Activated T-cell treated with anti-CD3 and anti-CD28 coated beads, Interleukin-2, amount 50 U/mL, for 4 hours (primary cell): Measurements from ENCODE around the gene PISD. TPM values are rescaled to one million over a fixed set of nuclear protein-coding genes. Genes with fewer than 3 reads are reported as not detected.
A peak's percentile ranks its signal among the peaks of the same experiment; 100 is the strongest.

Experiments
- ATAC-seq, 2 donors: fragments of 200-7000 bp; cut with Tn5 transposase; one replicate each; pipeline ENCODE4 v1.10.0; 2021
- DNase-seq: peaks from one replicate; pipeline ENCODE4 v3.0.0-alpha.2; 2020
- H3K27me3 Mint-ChIP-seq: one replicate; pipeline ENCODE4 v1.8.0; 2021; ENCODE audit warnings: low read depth, mixed read lengths
- H3K36me3 Mint-ChIP-seq: one replicate; pipeline ENCODE4 v1.8.0; 2022; ENCODE audit warnings: mixed read lengths; ENCODE audit not compliant: insufficient read depth
- H3K4me1 Mint-ChIP-seq: one replicate; pipeline ENCODE4 v1.8.0; 2021; ENCODE audit warnings: low read depth, mixed read lengths
- H3K4me3 Mint-ChIP-seq: one replicate; pipeline ENCODE4 v1.8.0; 2021; ENCODE audit warnings: mild to moderate bottlenecking, moderate library complexity, mixed read lengths
- H3K9me3 Mint-ChIP-seq: one replicate; pipeline ENCODE4 v1.8.0; 2021; ENCODE audit warnings: mixed read lengths
- total RNA-seq, 3 donors: library from RNA; stranded (reverse); gene quantifications; one replicate each; pipeline ENCODE4 v1.2.1, GENCODE V29; 2021

The PISD gene
- total RNA-seq, 3 donors from 2014 or later = 80.0 to 101 (median 81.2) TPM

GRCh38 chr22:31625257-31625640 is 36.8 kb downstream of the PISD start:
- no peak overlapping the region for H3K4me3 Mint-ChIP-seq
- H3K27me3 Mint-ChIP-seq = no peaks in the 10 kb centered on the region
- peaks cover 45% of the 10 kb centered on the region for H3K4me1 Mint-ChIP-seq
- DNase-seq (no peak), ATAC-seq (no peak)
- H3K36me3 Mint-ChIP-seq = no peaks in the 10 kb centered on the region
- no peaks in the 10 kb centered on the region for H3K9me3 Mint-ChIP-seq

GRCh38 chr22:31623592-31624304 is 38.3 kb downstream of the PISD start:
- no peak for ATAC-seq
- Mint-ChIP-seq H3K9me3 (no peaks in the 10 kb centered on the region), H3K36me3 (peaks cover 9% of the 10 kb centered on the region), H3K4me1 (peaks cover 36% of the 10 kb centered on the region), H3K27me3 (no peaks in the 10 kb centered on the region), H3K4me3 (no peak overlapping the region)
- DNase-seq = no peak

- Mint-ChIP-seq H3K27me3 (no peaks in the 10 kb centered on the region), H3K36me3 (peaks cover 9% of the 10 kb centered on the region), H3K4me1 (peaks cover 29% of the 10 kb centered on the region), H3K9me3 (no peaks in the 10 kb centered on the region), H3K4me3 (no peak overlapping the region)
- DNase-seq = no peak
- no peak for ATAC-seq
These were observed 39.0 kb downstream of the PISD start for GRCh38 chr22:31622980-31623379.

GRCh38 chr22:31621507-31622124 is 40.4 kb downstream of the PISD start:
- no peaks in the 10 kb centered on the region for H3K9me3 Mint-ChIP-seq
- ATAC-seq = no peak
- H3K4me1 Mint-ChIP-seq = peaks cover 17% of the 10 kb centered on the region
- no peak for DNase-seq
- peaks cover 9% of the 10 kb centered on the region for H3K36me3 Mint-ChIP-seq
- no peak overlapping the region for H3K4me3 Mint-ChIP-seq
- no peaks in the 10 kb centered on the region for H3K27me3 Mint-ChIP-seq

GRCh38 chr22:31620756-31621480 is 41.1 kb downstream of the PISD start:
- no peaks in the 10 kb centered on the region for H3K9me3 Mint-ChIP-seq
- ATAC-seq (no peak), DNase-seq (no peak)
- peaks cover 9% of the 10 kb centered on the region for H3K36me3 Mint-ChIP-seq
- H3K4me1 Mint-ChIP-seq = peaks cover 15% of the 10 kb centered on the region
- no peaks in the 10 kb centered on the region for H3K27me3 Mint-ChIP-seq
- H3K4me3 Mint-ChIP-seq = no peak overlapping the region

DNA sequence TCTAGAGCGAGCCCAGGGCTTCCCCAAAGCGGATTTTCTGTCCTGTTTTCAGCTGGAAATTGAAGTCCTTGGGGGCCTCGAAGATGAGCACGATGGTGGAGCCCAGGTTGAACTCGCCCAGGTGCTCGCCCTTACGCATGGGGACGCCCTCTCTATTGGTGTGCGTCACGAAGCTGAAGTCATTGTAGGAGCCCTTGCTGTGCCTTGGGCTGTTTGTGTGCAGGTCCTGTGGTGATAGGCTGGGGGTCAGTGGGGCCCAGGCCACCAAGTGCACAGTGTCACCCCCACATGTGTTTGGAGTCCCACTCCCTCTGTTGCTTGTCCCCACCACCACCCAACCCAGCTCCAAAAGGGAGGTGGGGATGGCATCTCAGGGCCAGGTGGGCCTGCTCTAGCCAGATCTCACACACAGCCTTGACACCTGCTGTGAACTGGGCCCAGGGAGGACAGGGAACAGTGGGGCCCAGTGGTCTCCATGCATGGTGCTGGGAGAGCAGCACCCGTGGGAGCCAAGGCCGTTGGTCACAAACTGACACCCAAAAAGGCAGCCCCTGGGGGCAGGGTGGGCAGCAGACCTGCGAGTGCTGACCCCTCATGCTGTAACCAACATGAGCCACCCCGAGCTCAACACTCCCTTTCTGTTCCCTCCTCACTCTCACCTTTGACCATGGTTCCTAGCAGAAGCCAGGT is 42.3 kb downstream of the PISD start:
- ATAC-seq = no peak
- no peak overlapping the region for H3K4me3 Mint-ChIP-seq
- no peaks in the 10 kb centered on the region for H3K27me3 Mint-ChIP-seq
- peaks cover 12% of the 10 kb centered on the region for H3K36me3 Mint-ChIP-seq
- H3K4me1 Mint-ChIP-seq = peaks cover 16% of the 10 kb centered on the region
- DNase-seq = no peak
- no peaks in the 10 kb centered on the region for H3K9me3 Mint-ChIP-seq

- ATAC-seq (no peak), DNase-seq (no peak)
- peaks cover 16% of the 10 kb centered on the region for H3K36me3 Mint-ChIP-seq
- no peaks in the 10 kb centered on the region for H3K9me3 Mint-ChIP-seq
- peaks cover 20% of the 10 kb centered on the region for H3K4me1 Mint-ChIP-seq
- H3K27me3 Mint-ChIP-seq = no peaks in the 10 kb centered on the region
- H3K4me3 Mint-ChIP-seq = no peak overlapping the region
These were observed 43.4 kb downstream of the PISD start for GRCh38 chr22:31618471-31619176.

DNA sequence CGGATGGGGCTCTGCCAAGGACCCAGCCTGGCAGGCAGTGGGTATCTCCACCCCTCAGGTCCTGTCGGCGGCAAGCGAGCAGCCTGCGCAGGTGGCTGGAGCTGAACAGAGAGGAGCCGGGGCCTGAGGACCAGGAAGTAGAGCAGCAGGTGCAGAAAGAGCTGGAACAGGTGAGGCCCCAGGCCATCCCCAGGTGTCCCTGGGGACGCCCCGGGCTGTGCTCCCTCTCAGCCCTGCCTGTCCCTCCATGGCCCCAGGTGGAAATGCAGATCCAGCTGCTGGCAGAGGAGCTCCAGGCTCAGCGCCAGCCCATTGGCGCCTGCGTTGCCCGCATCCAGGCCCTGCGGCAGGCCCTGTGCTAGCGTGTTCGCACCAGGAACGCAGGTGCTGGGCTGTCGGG is 44.0 kb downstream of the PISD start:
- ATAC-seq = no peak
- Mint-ChIP-seq H3K4me1 (peaks cover 20% of the 10 kb centered on the region), H3K4me3 (no peak overlapping the region), H3K9me3 (no peaks in the 10 kb centered on the region), H3K27me3 (no peaks in the 10 kb centered on the region), H3K36me3 (peaks cover 16% of the 10 kb centered on the region)
- no peak for DNase-seq

DNA sequence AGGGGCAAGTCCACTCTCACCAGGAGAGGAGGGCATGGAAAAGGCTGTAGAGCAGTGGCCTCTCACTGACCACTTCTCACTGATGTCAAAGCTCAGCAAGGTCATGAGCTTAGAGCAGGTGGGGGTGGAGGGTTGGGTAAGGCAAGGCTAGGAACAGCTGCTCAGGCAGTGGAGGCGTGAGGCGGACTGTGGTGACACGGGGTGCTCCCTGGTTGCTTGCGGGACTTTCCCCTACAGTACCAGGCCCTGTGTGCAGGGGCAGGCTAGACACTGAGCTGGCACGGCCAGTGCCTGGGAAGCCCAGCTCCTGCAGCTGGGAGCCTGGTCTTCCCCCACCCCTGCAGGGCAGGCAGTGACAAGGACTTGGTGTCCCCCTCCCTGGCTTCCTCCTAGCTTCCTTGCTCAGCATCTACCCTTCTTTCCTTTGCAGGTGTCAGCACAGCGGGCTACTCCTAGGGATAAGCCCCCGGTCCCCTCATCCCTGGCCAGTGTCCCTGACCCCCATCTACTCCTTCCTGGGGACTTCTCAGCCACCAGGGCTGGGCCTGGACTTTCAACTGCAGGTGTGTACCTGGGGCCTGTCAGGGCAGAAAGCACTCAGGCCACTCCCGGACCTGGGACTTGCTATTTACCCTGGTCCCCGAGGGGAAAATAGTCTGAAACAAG is 45.6 kb downstream of the PISD start:
- H3K4me3 Mint-ChIP-seq = no peak overlapping the region
- peaks cover 19% of the 10 kb centered on the region for H3K36me3 Mint-ChIP-seq
- no peaks in the 10 kb centered on the region for H3K9me3 Mint-ChIP-seq
- no peaks in the 10 kb centered on the region for H3K27me3 Mint-ChIP-seq
- ATAC-seq = peak; percentile 70 to 71
- H3K4me1 Mint-ChIP-seq = peaks cover 20% of the 10 kb centered on the region
- no peak for DNase-seq

DNA sequence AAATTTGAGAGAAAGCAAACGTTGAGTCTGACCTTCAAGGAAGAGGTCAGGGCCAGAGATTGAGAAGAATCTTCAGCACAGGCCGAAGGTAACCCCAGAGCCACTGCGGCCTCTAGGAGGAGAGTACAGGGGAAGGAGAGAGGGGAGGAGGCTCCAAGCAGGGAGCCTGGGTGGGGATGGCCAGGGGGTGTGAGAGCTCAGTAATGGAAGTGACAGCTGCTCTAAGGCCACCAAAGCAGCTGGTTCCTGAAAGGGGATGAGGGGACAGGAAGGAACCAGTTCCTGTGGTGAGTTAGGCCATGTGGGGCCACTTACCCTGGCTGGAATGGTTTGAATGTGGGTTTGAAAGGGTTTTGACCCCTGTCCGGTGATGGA is 46.1 kb downstream of the PISD start:
- ATAC-seq (no peak), DNase-seq (no peak)
- H3K27me3 Mint-ChIP-seq = no peaks in the 10 kb centered on the region
- H3K9me3 Mint-ChIP-seq = no peaks in the 10 kb centered on the region
- peaks cover 20% of the 10 kb centered on the region for H3K4me1 Mint-ChIP-seq
- peaks cover 19% of the 10 kb centered on the region for H3K36me3 Mint-ChIP-seq
- no peak overlapping the region for H3K4me3 Mint-ChIP-seq

GRCh38 chr22:31615491-31615860 is 46.5 kb downstream of the PISD start:
- Mint-ChIP-seq H3K4me1 (peaks cover 20% of the 10 kb centered on the region), H3K4me3 (no peak overlapping the region), H3K9me3 (no peaks in the 10 kb centered on the region), H3K36me3 (peaks cover 19% of the 10 kb centered on the region), H3K27me3 (no peaks in the 10 kb centered on the region)
- no peak for ATAC-seq
- DNase-seq = no peak

DNA sequence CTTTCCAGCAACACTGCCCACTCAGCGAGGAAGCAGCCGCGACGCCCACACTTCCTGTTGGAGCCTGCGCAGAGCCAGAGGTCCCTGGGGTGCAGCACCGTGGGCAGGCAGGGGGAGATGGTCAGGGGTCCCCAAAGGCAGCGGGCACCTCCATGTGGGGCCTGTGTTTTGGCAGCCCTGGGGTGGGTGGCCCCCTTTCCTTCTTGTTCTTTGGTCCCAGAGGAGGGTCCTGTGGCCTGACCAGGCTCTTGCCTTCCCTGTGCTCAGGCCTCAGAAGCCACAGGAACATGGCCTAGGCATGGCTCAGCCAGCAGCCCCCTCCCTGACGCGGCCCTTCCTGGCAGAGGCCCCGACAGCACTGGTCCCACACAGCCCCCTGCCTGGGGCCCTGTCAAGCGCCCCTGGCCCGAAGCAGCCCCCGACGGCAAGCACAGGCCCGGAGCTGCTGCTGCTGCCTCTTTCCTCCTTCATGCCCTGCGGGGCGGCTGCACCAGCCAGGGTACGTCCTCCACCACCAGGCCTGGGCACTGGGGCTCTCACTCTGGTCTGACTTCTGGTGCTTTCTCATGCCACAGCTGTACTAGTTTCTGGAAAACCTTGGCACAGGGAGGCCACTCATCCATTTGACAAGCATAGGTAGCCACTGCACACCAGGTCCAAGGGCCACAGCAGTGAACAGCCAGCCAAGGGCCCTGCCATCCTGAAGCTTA is 47.1 kb downstream of the PISD start:
- Mint-ChIP-seq H3K27me3 (no peaks in the 10 kb centered on the region), H3K4me1 (peaks cover 20% of the 10 kb centered on the region)
- no peak for ATAC-seq

GRCh38 chr22:31613904-31614296 is 48.1 kb downstream of the PISD start:
- ATAC-seq = no peak
- H3K9me3 Mint-ChIP-seq = no peaks in the 10 kb centered on the region
- H3K4me1 Mint-ChIP-seq = peaks cover 20% of the 10 kb centered on the region
- peaks cover 14% of the 10 kb centered on the region for H3K36me3 Mint-ChIP-seq
- DNase-seq = no peak
- H3K27me3 Mint-ChIP-seq = no peaks in the 10 kb centered on the region
- no peak overlapping the region for H3K4me3 Mint-ChIP-seq

More for the DNA sequence above, 47.1 kb downstream of the PISD start:
- H3K4me3 Mint-ChIP-seq = no peak overlapping the region
- no peaks in the 10 kb centered on the region for H3K9me3 Mint-ChIP-seq
- DNase-seq = no peak
- peaks cover 22% of the 10 kb centered on the region for H3K36me3 Mint-ChIP-seq
